NT2/D1 (cell line): Measurements from ENCODE around the gene EGR1.

Experiments used
- SUZ12 ChIP-seq: IDR thresholded peaks from 2 replicates; pipeline ENCODE4 v1.6.1; 2011; ENCODE audit not compliant: insufficient read length, insufficient read depth; ENCODE audit errors: extremely low read depth
- YY1 ChIP-seq: IDR thresholded peaks from 2 replicates; pipeline ENCODE4 v1.6.1; 2011; ENCODE audit not compliant: insufficient read length, insufficient read depth
- ZNF274 ChIP-seq: IDR thresholded peaks from 2 replicates; pipeline ENCODE4 v1.6.1; 2011; ENCODE audit warnings: mild to moderate bottlenecking, low read depth, low read length

DNA sequence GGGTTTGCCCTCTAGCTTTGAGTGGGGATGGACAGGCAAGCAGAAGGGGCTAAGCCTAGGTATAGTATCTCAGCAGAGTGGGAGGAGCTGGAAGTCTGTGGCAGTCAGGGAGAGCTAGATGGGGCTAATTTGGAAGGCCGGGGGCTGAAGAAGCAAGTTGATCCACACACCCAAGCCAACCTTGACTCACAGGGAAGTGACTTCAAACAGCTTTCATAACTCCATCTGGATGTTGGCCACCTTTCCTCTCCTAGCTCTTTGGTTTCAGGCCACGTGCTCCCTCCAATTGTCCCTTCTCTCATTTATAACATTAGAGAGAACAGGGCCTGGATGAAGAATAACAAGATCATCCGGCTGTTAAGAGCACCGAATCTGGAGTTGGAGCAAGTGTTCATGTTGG lies 36.8 kb downstream of the EGR1 start:
- no peak for TF ChIP-seq ZNF274
- no peak for TF ChIP-seq SUZ12
- TF ChIP-seq YY1, result no peak
